ENCODE results near the gene CEP112.

Gene CEP112

GRCh38 chr17:65670667-65671371 is 521.1 kb downstream of the CEP112 start:
- Histone ChIP-seq H3K9ac (ENCODE audit: low read length) (no peak overlapping the region), H3K4me2 (ENCODE audit: low read depth, low read length) (no peak overlapping the region), H3K27me3 (replicated peaks; ENCODE audit: insufficient read depth, low read length) (no peaks in the 10 kb centered on the region), H3K27ac (ENCODE audit: low read length) (no peak overlapping the region), H3F3A (ENCODE audit: insufficient read depth, low read length) (no peaks in the 10 kb centered on the region), H4K20me1 (ENCODE audit: insufficient read depth, low read length) (no peaks in the 10 kb centered on the region), H3K36me3 (replicated peaks; ENCODE audit: insufficient read depth, low read length) (no peaks in the 10 kb centered on the region), H3K4me3 (ENCODE audit: low read length) (no peak overlapping the region), H2AFZ (ENCODE audit: low read length) (no peak overlapping the region), H3K79me2 (ENCODE audit: low read length) (no peaks in the 10 kb centered on the region), H3K9me2 (replicated peaks; ENCODE audit: insufficient read depth, low read length) (no peaks in the 10 kb centered on the region), H3K9me3 (replicated peaks; ENCODE audit: insufficient read depth, low read length) (no peaks in the 10 kb centered on the region), H3K4me1 (ENCODE audit: low read length) (no peaks in the 10 kb centered on the region)
- no peak for DNase-seq
- TF ChIP-seq CTCF (IDR thresholded peaks at IDR 0.05; ENCODE audit: low read length): no peak
- TF ChIP-seq EZH2 (optimal IDR thresholded peaks at IDR 0.05; ENCODE audit: low read depth, low read length): no peak
- TF ChIP-seq EZH2phosphoT487 (IDR thresholded peaks at IDR 0.05; ENCODE audit: low read length): no peak

- Histone ChIP-seq H3K36me3 (replicated peaks; ENCODE audit: insufficient read depth, low read length) (no peaks in the 10 kb centered on the region), H3F3A (ENCODE audit: insufficient read depth, low read length) (no peaks in the 10 kb centered on the region), H3K9me2 (replicated peaks; ENCODE audit: insufficient read depth, low read length) (no peaks in the 10 kb centered on the region), H3K27me3 (replicated peaks; ENCODE audit: insufficient read depth, low read length) (no peaks in the 10 kb centered on the region), H3K9ac (ENCODE audit: low read length) (no peak overlapping the region), H3K4me2 (ENCODE audit: low read depth, low read length) (no peak overlapping the region), H3K4me3 (ENCODE audit: low read length) (no peak overlapping the region), H3K4me1 (ENCODE audit: low read length) (no peaks in the 10 kb centered on the region), H3K9me3 (replicated peaks; ENCODE audit: insufficient read depth, low read length) (no peaks in the 10 kb centered on the region), H4K20me1 (ENCODE audit: insufficient read depth, low read length) (no peaks in the 10 kb centered on the region), H3K79me2 (ENCODE audit: low read length) (no peaks in the 10 kb centered on the region), H3K27ac (ENCODE audit: low read length) (no peak overlapping the region), H2AFZ (ENCODE audit: low read length) (no peak overlapping the region)
- no peak for DNase-seq
- TF ChIP-seq EZH2phosphoT487 (IDR thresholded peaks at IDR 0.05; ENCODE audit: low read length) (no peak), CTCF (IDR thresholded peaks at IDR 0.05; ENCODE audit: low read length) (no peak)
Observed at GRCh38 chr17:65668211-65668610, 523.7 kb downstream of the CEP112 start.

- DNase-seq: no peak
- H3K79me2 ChIP-seq (ENCODE audit: low read length): no peaks in the 10 kb centered on the region
- no peaks in the 10 kb centered on the region for H4K20me1 ChIP-seq (ENCODE audit: insufficient read depth, low read length)
- no peaks in the 10 kb centered on the region for H3K27me3 ChIP-seq (replicated peaks; ENCODE audit: insufficient read depth, low read length)
- no peaks in the 10 kb centered on the region for H3K4me1 ChIP-seq (ENCODE audit: low read length)
- no peaks in the 10 kb centered on the region for H3K36me3 ChIP-seq (replicated peaks; ENCODE audit: insufficient read depth, low read length)
- H3K4me3 ChIP-seq (ENCODE audit: low read length): no peak overlapping the region
- H3K9me3 ChIP-seq (replicated peaks; ENCODE audit: insufficient read depth, low read length): no peaks in the 10 kb centered on the region
- no peaks in the 10 kb centered on the region for H3K9me2 ChIP-seq (replicated peaks; ENCODE audit: insufficient read depth, low read length)
- no peak overlapping the region for H3K4me2 ChIP-seq (ENCODE audit: low read depth, low read length)
- no peak overlapping the region for H2AFZ ChIP-seq (ENCODE audit: low read length)
- no peak overlapping the region for H3K9ac ChIP-seq (ENCODE audit: low read length)
- H3K27ac ChIP-seq (ENCODE audit: low read length): no peak overlapping the region
- no peaks in the 10 kb centered on the region for H3F3A ChIP-seq (ENCODE audit: insufficient read depth, low read length)
- TF ChIP-seq CTCF (IDR thresholded peaks at IDR 0.05; ENCODE audit: low read length) (no peak), EZH2 (optimal IDR thresholded peaks at IDR 0.05; ENCODE audit: low read depth, low read length) (no peak), EZH2phosphoT487 (IDR thresholded peaks at IDR 0.05; ENCODE audit: low read length) (no peak)
Observed at GRCh38 chr17:65667656-65668055, 524.3 kb downstream of the CEP112 start.

Measured in MM.1S (cell line).